ENCODE measurements around the gene GNG7.
"Not testable (repeated sequence)": the region's sequence is repeated elsewhere in the genome, so short reads cannot be mapped to it uniquely, and the experiment has no call there.

The GNG7 gene

GRCh38 chr19:2527171-2527570 lies 175.3 kb downstream of the GNG7 start:
- H3K27ac ChIP-seq, result no peak overlapping the region
- no peak for DNase-seq (ENCODE audit: low read depth, low spot score)

- peak overlapping the region; percentile 55 for H3K27ac ChIP-seq
- peak; percentile 41 for DNase-seq (ENCODE audit: low read depth, low spot score)
These were observed 177.4 kb downstream of the GNG7 start for GRCh38 chr19:2524840-2525723.

- no peak for DNase-seq (ENCODE audit: low read depth, low spot score)
- H3K27ac ChIP-seq, result peak overlapping the region; percentile 55
These were observed 178.1 kb downstream of the GNG7 start for GRCh38 chr19:2524361-2524839.

GRCh38 chr19:2523630-2524311 lies 178.7 kb downstream of the GNG7 start:
- no peak overlapping the region for H3K27ac ChIP-seq
- no peak for DNase-seq (ENCODE audit: low read depth, low spot score)

GRCh38 chr19:2519482-2519881 lies 183.0 kb downstream of the GNG7 start:
- H3K27ac ChIP-seq, result no peak overlapping the region
- no peak for DNase-seq (ENCODE audit: low read depth, low spot score)

- DNase-seq (ENCODE audit: low read depth, low spot score); H3K27ac ChIP-seq: not testable (repeated sequence)
These were observed 183.6 kb downstream of the GNG7 start for GRCh38 chr19:2518856-2519255.

- no peak for DNase-seq (ENCODE audit: low read depth, low spot score)
- H3K27ac ChIP-seq, result no peak overlapping the region
These were observed 184.5 kb downstream of the GNG7 start for GRCh38 chr19:2517881-2518601.

GRCh38 chr19:2516727-2517126 lies 185.8 kb downstream of the GNG7 start:
- DNase-seq (ENCODE audit: low read depth, low spot score), result no peak
- no peak overlapping the region for H3K27ac ChIP-seq

GRCh38 chr19:2514981-2515518 lies 187.4 kb downstream of the GNG7 start:
- no peak for DNase-seq (ENCODE audit: low read depth, low spot score)
- H3K27ac ChIP-seq, result no peak overlapping the region

GRCh38 chr19:2512523-2513431 lies 189.7 kb downstream of the GNG7 start:
- no peak for DNase-seq (ENCODE audit: low read depth, low spot score)
- H3K27ac ChIP-seq, result no peak overlapping the region

- DNase-seq (ENCODE audit: low read depth, low spot score), result no peak
- H3K27ac ChIP-seq, result no peak overlapping the region
These were observed 190.5 kb downstream of the GNG7 start for GRCh38 chr19:2511991-2512390.

- H3K27ac ChIP-seq, result no peak overlapping the region
- DNase-seq (ENCODE audit: low read depth, low spot score), result no peak
These were observed 190.9 kb downstream of the GNG7 start for GRCh38 chr19:2511570-2511969.

GRCh38 chr19:2509096-2509495 lies 193.4 kb downstream of the GNG7 start:
- no peak overlapping the region for H3K27ac ChIP-seq
- no peak for DNase-seq (ENCODE audit: low read depth, low spot score)

GRCh38 chr19:2507109-2507508 lies 195.4 kb downstream of the GNG7 start:
- DNase-seq (ENCODE audit: low read depth, low spot score), result peak; percentile 70
- H3K27ac ChIP-seq, result peak overlapping the region; percentile 73

- peak overlapping the region; percentile 73 for H3K27ac ChIP-seq
- DNase-seq (ENCODE audit: low read depth, low spot score), result not testable (repeated sequence)
These were observed 195.8 kb downstream of the GNG7 start for GRCh38 chr19:2506656-2507055.

GRCh38 chr19:2503521-2504109 lies 198.9 kb downstream of the GNG7 start:
- DNase-seq (ENCODE audit: low read depth, low spot score), result no peak
- H3K27ac ChIP-seq, result peak overlapping the region; percentile 70

- no peak overlapping the region for H3K27ac ChIP-seq
- DNase-seq (ENCODE audit: low read depth, low spot score), result no peak
These were observed 201.6 kb downstream of the GNG7 start for GRCh38 chr19:2500841-2501261.

- no peak overlapping the region for H3K27ac ChIP-seq
- DNase-seq (ENCODE audit: low read depth, low spot score), result no peak
These were observed 202.3 kb downstream of the GNG7 start for GRCh38 chr19:2500156-2500555.

- H3K27ac ChIP-seq, result no peak overlapping the region
- no peak for DNase-seq (ENCODE audit: low read depth, low spot score)
These were observed 205.3 kb downstream of the GNG7 start for GRCh38 chr19:2497186-2497585.

All from epithelial cell of prostate (primary cell).